ENCODE data around the gene CHST11.

Gene CHST11

DNA sequence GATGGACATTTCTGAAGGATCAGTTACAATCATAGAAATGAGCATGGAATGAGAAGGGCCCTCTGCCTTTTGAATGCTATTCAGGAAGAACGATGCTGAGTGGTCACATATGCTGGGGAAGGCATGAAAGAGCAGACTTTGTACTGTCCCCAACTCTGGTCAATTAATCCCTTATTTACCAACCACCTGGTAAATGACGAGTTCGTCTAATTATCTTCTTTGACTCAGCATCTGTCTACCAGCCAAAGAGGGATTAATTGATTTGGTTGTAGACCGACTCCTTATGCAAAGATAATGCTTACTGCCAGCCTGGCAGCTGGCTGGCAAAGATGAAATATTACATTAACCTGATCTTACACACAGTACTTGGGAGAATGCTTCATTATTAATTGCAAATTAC is 152.2 kb downstream of the CHST11 start:
- no peaks in the 10 kb centered on the region for H3K9me2 ChIP-seq (replicated peaks; ENCODE audit: control insufficient read depth, low read length)
- no peaks in the 10 kb centered on the region for H3K36me3 ChIP-seq (ENCODE audit: control insufficient read depth, low read length)
- no peak overlapping the region for H3K27ac ChIP-seq (ENCODE audit: low read depth, low read length)
- H3K4me3 ChIP-seq (ENCODE audit: low read length) = no peak overlapping the region
- no peaks in the 10 kb centered on the region for H3F3A ChIP-seq (ENCODE audit: control insufficient read depth, insufficient read depth)
- H3K79me2 ChIP-seq (ENCODE audit: control insufficient read depth, low read length) = no peaks in the 10 kb centered on the region
- H3K4me2 ChIP-seq (ENCODE audit: low read length) = no peak overlapping the region
- no peaks in the 10 kb centered on the region for H4K20me1 ChIP-seq (ENCODE audit: control insufficient read depth, insufficient read depth, low read depth, low read length)
- peaks cover 14% of the 10 kb centered on the region for H3K4me1 ChIP-seq (ENCODE audit: control insufficient read depth, low read length)
- TF ChIP-seq, protein P1, sequence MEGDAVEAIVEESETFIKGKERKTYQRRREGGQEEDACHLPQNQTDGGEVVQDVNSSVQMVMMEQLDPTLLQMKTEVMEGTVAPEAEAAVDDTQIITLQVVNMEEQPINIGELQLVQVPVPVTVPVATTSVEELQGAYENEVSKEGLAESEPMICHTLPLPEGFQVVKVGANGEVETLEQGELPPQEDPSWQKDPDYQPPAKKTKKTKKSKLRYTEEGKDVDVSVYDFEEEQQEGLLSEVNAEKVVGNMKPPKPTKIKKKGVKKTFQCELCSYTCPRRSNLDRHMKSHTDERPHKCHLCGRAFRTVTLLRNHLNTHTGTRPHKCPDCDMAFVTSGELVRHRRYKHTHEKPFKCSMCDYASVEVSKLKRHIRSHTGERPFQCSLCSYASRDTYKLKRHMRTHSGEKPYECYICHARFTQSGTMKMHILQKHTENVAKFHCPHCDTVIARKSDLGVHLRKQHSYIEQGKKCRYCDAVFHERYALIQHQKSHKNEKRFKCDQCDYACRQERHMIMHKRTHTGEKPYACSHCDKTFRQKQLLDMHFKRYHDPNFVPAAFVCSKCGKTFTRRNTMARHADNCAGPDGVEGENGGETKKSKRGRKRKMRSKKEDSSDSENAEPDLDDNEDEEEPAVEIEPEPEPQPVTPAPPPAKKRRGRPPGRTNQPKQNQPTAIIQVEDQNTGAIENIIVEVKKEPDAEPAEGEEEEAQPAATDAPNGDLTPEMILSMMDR (IDR thresholded peaks at IDR 0.05; ENCODE audit: low read depth, low read length, poor library complexity, severe bottlenecking) = no peak
- TF ChIP-seq EZH2phosphoT487 (IDR thresholded peaks at IDR 0.05; ENCODE audit: borderline replicate concordance, low read length) = no peak
- no peaks in the 10 kb centered on the region for H3K9me3 ChIP-seq (ENCODE audit: control insufficient read depth, insufficient read depth, low read length)
- H3K27me3 ChIP-seq (ENCODE audit: control insufficient read depth, low read length) = no peaks in the 10 kb centered on the region

DNA sequence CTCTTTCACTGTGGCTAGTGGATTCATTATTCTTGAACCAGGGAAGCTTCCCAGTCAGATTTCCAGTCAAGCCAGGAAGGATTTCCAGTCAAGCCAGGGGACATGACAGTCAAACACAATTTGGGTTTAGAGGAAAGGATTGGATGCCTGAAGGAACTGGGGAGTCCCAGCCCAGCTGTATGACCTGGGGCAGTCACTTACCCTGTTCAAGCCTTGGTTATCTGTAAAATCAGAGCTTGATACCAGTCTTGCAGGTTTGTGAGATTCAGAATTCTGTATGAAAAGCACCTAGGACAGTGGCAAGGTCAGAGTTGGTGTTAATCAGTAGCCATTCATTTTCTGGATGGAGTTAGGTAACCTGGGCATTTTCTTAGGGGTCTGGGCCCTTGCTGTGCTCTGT is 152.7 kb downstream of the CHST11 start:
- no peaks in the 10 kb centered on the region for H3K9me3 ChIP-seq (ENCODE audit: control insufficient read depth, insufficient read depth, low read length)
- no peaks in the 10 kb centered on the region for H3K79me2 ChIP-seq (ENCODE audit: control insufficient read depth, low read length)
- peaks cover 10% of the 10 kb centered on the region for H3K4me1 ChIP-seq (ENCODE audit: control insufficient read depth, low read length)
- TF ChIP-seq, protein P1 (IDR thresholded peaks at IDR 0.05; ENCODE audit: low read depth, low read length, poor library complexity, severe bottlenecking) = no peak
- no peak for TF ChIP-seq EZH2phosphoT487 (IDR thresholded peaks at IDR 0.05; ENCODE audit: borderline replicate concordance, low read length)
- no peak overlapping the region for H3K27ac ChIP-seq (ENCODE audit: low read depth, low read length)
- no peaks in the 10 kb centered on the region for H3K36me3 ChIP-seq (ENCODE audit: control insufficient read depth, low read length)
- no peaks in the 10 kb centered on the region for H4K20me1 ChIP-seq (ENCODE audit: control insufficient read depth, insufficient read depth, low read depth, low read length)
- H3K4me3 ChIP-seq (ENCODE audit: low read length) = no peak overlapping the region
- H3F3A ChIP-seq (ENCODE audit: control insufficient read depth, insufficient read depth) = no peaks in the 10 kb centered on the region
- no peak overlapping the region for H3K4me2 ChIP-seq (ENCODE audit: low read length)
- no peaks in the 10 kb centered on the region for H3K27me3 ChIP-seq (ENCODE audit: control insufficient read depth, low read length)
- H3K9me2 ChIP-seq (replicated peaks; ENCODE audit: control insufficient read depth, low read length) = no peaks in the 10 kb centered on the region

DNA sequence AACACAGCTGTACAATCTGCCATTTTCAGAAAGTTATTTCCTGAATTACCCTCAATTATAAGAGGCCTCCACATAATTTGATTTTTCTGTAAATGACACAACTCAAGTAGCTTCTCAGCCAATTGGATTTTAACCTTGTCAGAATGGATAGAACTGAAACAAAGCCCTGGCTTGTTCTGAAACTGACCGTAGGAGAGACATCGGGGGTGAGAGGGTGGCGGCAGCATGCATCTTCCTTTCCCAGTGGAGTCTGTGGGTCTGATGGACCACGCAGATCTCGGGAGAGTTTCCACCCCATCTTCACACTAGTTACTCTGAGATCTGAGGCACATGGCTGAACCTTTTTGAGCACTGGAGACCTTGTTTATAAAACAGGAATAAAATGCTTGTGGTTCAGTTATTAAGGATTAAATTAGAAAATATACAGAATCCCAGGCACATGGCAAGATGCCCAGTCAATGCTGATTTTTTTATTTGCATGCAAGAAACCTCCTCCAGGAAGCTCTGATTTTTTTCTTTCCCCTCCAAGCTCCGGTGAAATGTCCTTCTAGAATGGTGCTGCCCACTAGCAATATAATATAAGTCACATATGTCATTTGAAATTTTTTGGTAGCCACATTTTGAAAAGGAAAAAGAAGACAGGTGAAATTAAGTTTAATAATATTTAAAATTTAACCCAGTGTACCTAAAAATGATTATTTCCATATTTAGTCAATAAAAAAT is 153.9 kb downstream of the CHST11 start:
- Histone ChIP-seq H3K4me1 (ENCODE audit: control insufficient read depth, low read length) (peaks cover 8% of the 10 kb centered on the region), H3K36me3 (ENCODE audit: control insufficient read depth, low read length) (no peaks in the 10 kb centered on the region), H3K9me2 (replicated peaks; ENCODE audit: control insufficient read depth, low read length) (no peaks in the 10 kb centered on the region), H3K27me3 (ENCODE audit: control insufficient read depth, low read length) (no peaks in the 10 kb centered on the region), H3K27ac (ENCODE audit: low read depth, low read length) (no peak overlapping the region), H3K79me2 (ENCODE audit: control insufficient read depth, low read length) (no peaks in the 10 kb centered on the region), H4K20me1 (ENCODE audit: control insufficient read depth, insufficient read depth, low read depth, low read length) (no peaks in the 10 kb centered on the region), H3F3A (ENCODE audit: control insufficient read depth, insufficient read depth) (no peaks in the 10 kb centered on the region), H3K4me2 (ENCODE audit: low read length) (no peak overlapping the region), H3K4me3 (ENCODE audit: low read length) (no peak overlapping the region), H3K9me3 (ENCODE audit: control insufficient read depth, insufficient read depth, low read length) (no peaks in the 10 kb centered on the region)
- TF ChIP-seq, protein P1 (IDR thresholded peaks at IDR 0.05; ENCODE audit: low read depth, low read length, poor library complexity, severe bottlenecking) = no peak
- no peak for TF ChIP-seq EZH2phosphoT487 (IDR thresholded peaks at IDR 0.05; ENCODE audit: borderline replicate concordance, low read length)

All from DOHH2 (cell line).